BLaER1 treated with 17β-estradiol and CSF1 and Interleukin-3, amounts not matched to agents 10 nM and 100 nM (cell line): Measurements from ENCODE around the gene FRMPD1.

Experiments used
- H3K27ac ChIP-seq, 11 experiments: shearing (Covaris generic); formaldehyde crosslinking; 2 replicates each; pipeline ENCODE4 v1.8.1; 2022
- H3K27me3 ChIP-seq, 11 experiments: shearing (Covaris generic); formaldehyde crosslinking; 2 replicates each; pipeline ENCODE4 v1.8.1; 2022
- H3K36me3 ChIP-seq, 11 experiments: shearing (Covaris generic); formaldehyde crosslinking; 2 replicates each; pipeline ENCODE4 v1.8.1; 2022
- H3K4me1 ChIP-seq, 10 experiments: shearing (Covaris generic); formaldehyde crosslinking; 2 replicates each; pipeline ENCODE4 v1.8.1; 2022
- H3K4me2 ChIP-seq, 11 experiments: shearing (Covaris generic); formaldehyde crosslinking; 2 replicates each; pipeline ENCODE4 v1.8.1; 2022
- H3K4me3 ChIP-seq, 10 experiments: shearing (Covaris generic); formaldehyde crosslinking; 2 replicates each; pipeline ENCODE4 v1.8.1; 2022
- H3K9ac ChIP-seq, 11 experiments: shearing (Covaris generic); formaldehyde crosslinking; 2 replicates each; pipeline ENCODE4 v1.8.1; 2022
- H3K9me3 ChIP-seq, 11 experiments: shearing (Covaris generic); formaldehyde crosslinking; replicated peaks in 1 of 11; 2 replicates each; pipeline ENCODE4 v1.8.1; 2022
- H4K20me1 ChIP-seq, 11 experiments: shearing (Covaris generic); formaldehyde crosslinking; 2 replicates each; pipeline ENCODE4 v1.8.1; 2022
- Cebpa-rat ChIP-seq, 11 experiments: shearing (Covaris generic); IDR thresholded peaks; 2 replicates each; pipeline ENCODE4 v1.8.1; 2022

FRMPD1 gene

GRCh38 chr9:37624073-37624472, 26.7 kb upstream of the FRMPD1 start:
- Histone ChIP-seq H3K4me3 (no peak overlapping the region), H3K27me3 (no peaks in the 10 kb centered on the region), H3K9ac (no peak overlapping the region), H4K20me1 (no peaks in the 10 kb centered on the region), H3K9me3 (no peaks in the 10 kb centered on the region), H3K27ac (no peak overlapping the region), H3K4me1 (peaks cover 8 to 30% (median 17%) of the 10 kb centered on the region in 10 experiments; a peak in 18 of 20 replicates), H3K36me3 (no peaks in the 10 kb centered on the region), H3K4me2 (no peak overlapping the region)
- no peak for TF ChIP-seq Cebpa-rat (IDR thresholded peaks at IDR 0.05)

GRCh38 chr9:37625036-37625757, 25.6 kb upstream of the FRMPD1 start:
- no peaks in the 10 kb centered on the region for H3K27me3 ChIP-seq
- no peak overlapping the region for H3K9ac ChIP-seq
- H3K4me3 ChIP-seq = no peak overlapping the region
- H3K4me2 ChIP-seq = no peak overlapping the region
- H3K4me1 ChIP-seq = peaks cover 8 to 29% (median 17%) of the 10 kb centered on the region in 10 experiments; a peak in 18 of 20 replicates
- no peak for TF ChIP-seq Cebpa-rat (IDR thresholded peaks at IDR 0.05)
- no peak overlapping the region for H3K27ac ChIP-seq
- H3K36me3 ChIP-seq = no peaks in the 10 kb centered on the region
- no peaks in the 10 kb centered on the region for H4K20me1 ChIP-seq
- H3K9me3 ChIP-seq = no peaks in the 10 kb centered on the region

GRCh38 chr9:37625758-37626147, 25.0 kb upstream of the FRMPD1 start:
- H3K4me3 ChIP-seq = no peak overlapping the region
- H3K4me2 ChIP-seq = no peak overlapping the region
- H3K9ac ChIP-seq = no peak overlapping the region
- H3K27me3 ChIP-seq = no peaks in the 10 kb centered on the region
- TF ChIP-seq Cebpa-rat (IDR thresholded peaks at IDR 0.05) = no peak
- H3K4me1 ChIP-seq = peaks cover 8 to 25% (median 16%) of the 10 kb centered on the region in 10 experiments; a peak in 18 of 20 replicates
- H4K20me1 ChIP-seq = no peaks in the 10 kb centered on the region
- H3K27ac ChIP-seq = no peak overlapping the region
- no peaks in the 10 kb centered on the region for H3K9me3 ChIP-seq
- H3K36me3 ChIP-seq = no peaks in the 10 kb centered on the region

- Histone ChIP-seq H3K27me3 (no peaks in the 10 kb centered on the region), H3K4me2 (no peak overlapping the region), H3K27ac (no peak overlapping the region), H3K36me3 (no peaks in the 10 kb centered on the region), H3K9ac (no peak overlapping the region), H3K4me1 (peaks cover 2 to 15% (median 6%) of the 10 kb centered on the region in 10 experiments; a peak in 17 of 20 replicates), H3K4me3 (no peak overlapping the region), H4K20me1 (no peaks in the 10 kb centered on the region), H3K9me3 (no peaks in the 10 kb centered on the region)
- TF ChIP-seq Cebpa-rat (IDR thresholded peaks at IDR 0.05) = no peak
Measured at GRCh38 chr9:37626708-37627292, 24.0 kb upstream of the FRMPD1 start.

- Histone ChIP-seq H3K27me3 (no peaks in the 10 kb centered on the region), H3K4me3 (no peak overlapping the region), H3K4me2 (no peak overlapping the region), H3K9me3 (no peaks in the 10 kb centered on the region), H3K4me1 (no peaks in the 10 kb centered on the region), H3K36me3 (no peaks in the 10 kb centered on the region), H4K20me1 (no peaks in the 10 kb centered on the region), H3K27ac (no peak overlapping the region), H3K9ac (no peak overlapping the region)
- TF ChIP-seq Cebpa-rat (IDR thresholded peaks at IDR 0.05) = no peak
Measured at GRCh38 chr9:37632479-37632878, 18.3 kb upstream of the FRMPD1 start.

GRCh38 chr9:37635808-37636207, 14.9 kb upstream of the FRMPD1 start:
- no peak for TF ChIP-seq Cebpa-rat (IDR thresholded peaks at IDR 0.05)
- no peaks in the 10 kb centered on the region for H3K9me3 ChIP-seq

GRCh38 chr9:37636511-37637448, 14.0 kb upstream of the FRMPD1 start:
- TF ChIP-seq Cebpa-rat (IDR thresholded peaks at IDR 0.05) = no peak
- Histone ChIP-seq H3K4me1 (no peaks in the 10 kb centered on the region), H3K27me3 (no peaks in the 10 kb centered on the region), H3K4me2 (no peak overlapping the region), H3K9me3 (no peaks in the 10 kb centered on the region), H3K36me3 (no peaks in the 10 kb centered on the region), H4K20me1 (no peaks in the 10 kb centered on the region), H3K4me3 (no peak overlapping the region), H3K9ac (no peak overlapping the region), H3K27ac (no peak overlapping the region)

More at GRCh38 chr9:37635808-37636207, 14.9 kb upstream of the FRMPD1 start:
- Histone ChIP-seq H3K9ac (no peak overlapping the region), H3K4me2 (no peak overlapping the region), H3K27ac (no peak overlapping the region), H3K4me3 (no peak overlapping the region), H3K36me3 (no peaks in the 10 kb centered on the region), H4K20me1 (no peaks in the 10 kb centered on the region), H3K27me3 (no peaks in the 10 kb centered on the region), H3K4me1 (no peaks in the 10 kb centered on the region)

GRCh38 chr9:37639109-37639762, 11.5 kb upstream of the FRMPD1 start:
- Histone ChIP-seq H4K20me1 (no peaks in the 10 kb centered on the region), H3K9me3 (no peaks in the 10 kb centered on the region), H3K36me3 (no peaks in the 10 kb centered on the region), H3K4me2 (no peak overlapping the region), H3K4me1 (no peaks in the 10 kb centered on the region), H3K4me3 (no peak overlapping the region), H3K27ac (no peak overlapping the region), H3K9ac (no peak overlapping the region), H3K27me3 (no peaks in the 10 kb centered on the region)
- no peak for TF ChIP-seq Cebpa-rat (IDR thresholded peaks at IDR 0.05)

GRCh38 chr9:37639841-37640240, 10.9 kb upstream of the FRMPD1 start:
- Histone ChIP-seq H3K4me3 (no peak overlapping the region), H3K36me3 (no peaks in the 10 kb centered on the region), H3K9ac (no peak overlapping the region), H3K9me3 (no peaks in the 10 kb centered on the region), H3K4me2 (no peak overlapping the region), H3K27me3 (no peaks in the 10 kb centered on the region), H3K4me1 (no peaks in the 10 kb centered on the region), H3K27ac (no peak overlapping the region), H4K20me1 (no peaks in the 10 kb centered on the region)
- TF ChIP-seq Cebpa-rat (IDR thresholded peaks at IDR 0.05) = no peak
